HepG2 (cell line): ENCODE data around the gene CLDN16. TPM values are rescaled to one million over a fixed set of nuclear protein-coding genes. Genes with fewer than 3 reads are reported as not detected.
A peak's percentile ranks its signal among the peaks of the same experiment; 100 is the strongest.

Source experiments
- BCL6 ChIP-seq: IDR thresholded peaks from 2 replicates; pipeline ENCODE4 v1.6.1; 2016; ENCODE audit warnings: missing genetic modification reagents, missing compliant biosample characterization
- FOXP1 ChIP-seq, 2 experiments: fragments of 450-650 bp in 1 of 2; IDR thresholded peaks; 2 replicates each; pipeline ENCODE4 v1.6.1; 2017 to 2018; ENCODE audit warnings: antibody characterized with exemption in 1 of 2
- HNF4G ChIP-seq, 2 experiments: sonication (generic) in 1 of 2; formaldehyde crosslinking in 1 of 2; IDR thresholded peaks; 2 replicates each; pipeline versions ENCODE4 v1.4.0 to v1.6.1; 2011 to 2020; ENCODE audit warnings: borderline replicate concordance in 2 of 2, low read depth in 2 of 2, mild to moderate bottlenecking in 2 of 2, low read length in 1 of 2, missing genetic modification reagents in 1 of 2, moderate library complexity in 1 of 2
- HOXA3 ChIP-seq: sonication (generic); formaldehyde crosslinking; IDR thresholded peaks from 2 replicates; pipeline ENCODE4 v1.5.0; 2020; ENCODE audit warnings: missing genetic modification reagents
- JUN ChIP-seq: sonication (generic); formaldehyde crosslinking; IDR thresholded peaks from 2 replicates; pipeline ENCODE4 v1.4.0; 2020; ENCODE audit warnings: mild to moderate bottlenecking, missing genetic modification reagents
- NCOA2 ChIP-seq: sonication (generic); formaldehyde crosslinking; IDR thresholded peaks from 2 replicates; pipeline ENCODE4 v1.8.0; 2022; ENCODE audit warnings: inconsistent platforms
- PITX1 ChIP-seq: sonication (generic); formaldehyde crosslinking; IDR thresholded peaks from 2 replicates; pipeline ENCODE4 v1.5.1; 2020; ENCODE audit warnings: mild to moderate bottlenecking, missing genetic modification reagents
- REL ChIP-seq: sonication (generic); formaldehyde crosslinking; conservative IDR thresholded peaks from 2 replicates; pipeline ENCODE4 v1.8.0; 2022; ENCODE audit warnings: mild to moderate bottlenecking, missing genetic modification reagents, moderate library complexity
- ZMYM4 ChIP-seq: sonication (generic); formaldehyde crosslinking; IDR thresholded peaks from 2 replicates; pipeline ENCODE4 v1.8.1; 2023; ENCODE audit warnings: mild to moderate bottlenecking, missing genetic modification reagents
- ZNF24 ChIP-seq: fragments of 450-650 bp; IDR thresholded peaks from 2 replicates; pipeline ENCODE4 v1.6.1; 2017; ENCODE audit warnings: antibody characterized with exemption, mild to moderate bottlenecking
- ZNF333 ChIP-seq: sonication (generic); formaldehyde crosslinking; IDR thresholded peaks from 2 replicates; pipeline ENCODE4 v1.4.0; 2020; ENCODE audit warnings: mild to moderate bottlenecking, missing genetic modification reagents, borderline replicate concordance
- ZNF574 ChIP-seq: sonication (generic); formaldehyde crosslinking; IDR thresholded peaks from 2 replicates; pipeline ENCODE4 v1.4.0; 2020; ENCODE audit warnings: missing genetic modification reagents
- ZNF609 ChIP-seq: sonication (generic); formaldehyde crosslinking; IDR thresholded peaks from 2 replicates; pipeline ENCODE4 v1.4.0; 2020; ENCODE audit warnings: mild to moderate bottlenecking, missing genetic modification reagents, borderline replicate concordance
- ZNF768 ChIP-seq: sonication (generic); formaldehyde crosslinking; IDR thresholded peaks from 2 replicates; pipeline ENCODE4 v1.4.0; 2020; ENCODE audit warnings: missing genetic modification reagents
- ZNF772 ChIP-seq: sonication (generic); formaldehyde crosslinking; IDR thresholded peaks from 2 replicates; pipeline ENCODE4 v1.5.0; 2020; ENCODE audit warnings: mild to moderate bottlenecking, missing genetic modification reagents
- ZNF800 ChIP-seq: sonication (generic); formaldehyde crosslinking; IDR thresholded peaks from 2 replicates; pipeline ENCODE4 v1.4.0; 2020; ENCODE audit warnings: missing genetic modification reagents
- ZSCAN20 ChIP-seq: sonication (generic); formaldehyde crosslinking; IDR thresholded peaks from 2 replicates; pipeline ENCODE4 v1.4.0; 2020; ENCODE audit warnings: missing genetic modification reagents, mild to moderate bottlenecking, borderline replicate concordance
- polyA plus RNA-seq, 8 experiments: library from polyadenylated mRNA; depleted of rRNA in 3 of 8; stranded (reverse) in 7 of 8; unstranded in 1 of 8; fragments of >200 nt; fragmentation: Illumina TruSeq in 4 of 8; extraction: Trizol in 4 of 8; gene quantifications; 2 replicates each; pipeline versions ENCODE4 v1.2.1 to v1.2.3, GENCODE V29; 2011 to 2016; ENCODE audit warnings: low read depth in 4 of 8, missing spikeins in 1 of 8, mixed read lengths in 1 of 8; ENCODE audit not compliant: insufficient read depth in 1 of 8
- total RNA-seq, 5 experiments: library from RNA; depleted of rRNA; stranded (reverse); fragments of >200 nt; fragmentation: Illumina TruSeq; extraction: Trizol; gene quantifications; 2 replicates each; pipeline ENCODE4 v1.2.3, GENCODE V29; 2016; ENCODE audit warnings: low read depth in 1 of 5

CLDN16 gene
- total and polyA plus RNA-seq, 2 of the 13 experiments (the other 11 are each of a cell fraction or from before 2014, with no cell fraction given): 0.13 to 0.24 TPM

GRCh38 chr3:190345027-190345821 is 42.7 kb upstream of the CLDN16 start (continued):
- TF ChIP-seq ZNF772 (CRISPR knock-in tag) (0 out of 2 replicates have a peak, but pooled peaks have one; percentile 32), FOXP1 (IDR thresholded peaks at IDR 0.05) (peak; percentile 66), FOXP1 (CRISPR knock-in tag; IDR thresholded peaks at IDR 0.05) (peak; percentile 39; the same call in 1 of the 2 replicates), HOXA3 (CRISPR knock-in tag) (0 out of 2 replicates have a peak, but pooled peaks have one; percentile 16), ZNF800 (peak; percentile 55; the same call in 1 of the 2 replicates), ZNF24 (no peak), JUN (CRISPR knock-in tag) (peak; percentile 45; the same call in 1 of the 2 replicates), HNF4G (IDR thresholded peaks at IDR 0.05; ENCODE audit: borderline replicate concordance, low read depth, low read length) (peak; percentile 25; the same call in 1 of the 2 replicates), HNF4G (CRISPR knock-in tag; IDR thresholded peaks at IDR 0.05; ENCODE audit: borderline replicate concordance, low read depth) (no peak), REL (CRISPR knock-in tag) (no peak), ZNF333 (no peak), ZMYM4 (CRISPR knock-in tag) (peak; percentile 26; the same call in 1 of the 2 replicates), PITX1 (CRISPR knock-in tag) (peak; percentile 57; the same call in 1 of the 2 replicates), ZNF574 (CRISPR knock-in tag) (no peak), ZNF768 (CRISPR knock-in tag) (no peak), NCOA2 (CRISPR knock-in tag) (peak; percentile 86), ZNF609 (CRISPR knock-in tag) (0 out of 2 replicates have a peak, but pooled peaks have one; percentile 32), BCL6 (CRISPR knock-in tag) (peak; percentile 64), ZSCAN20 (CRISPR knock-in tag) (peak; percentile 81; the same call in 1 of the 2 replicates)
